K562 (cell line): ENCODE measurements around the gene FAM227A. TPM values are rescaled to one million over a fixed set of nuclear protein-coding genes. Genes with fewer than 3 reads are reported as not detected.

Experiments
- ARID2 ChIP-seq: fragments of 450-650 bp; IDR thresholded peaks from 2 replicates; pipeline ENCODE4 v1.6.1; 2017; ENCODE audit warnings: antibody characterized with exemption, mild to moderate bottlenecking
- CHD2 ChIP-seq: IDR thresholded peaks from 2 replicates; pipeline ENCODE4 v1.6.1; 2011; ENCODE audit warnings: low read depth, low read length
- DPF2 ChIP-seq: fragments of 450-650 bp; IDR thresholded peaks from 2 replicates; pipeline ENCODE4 v1.6.1; 2016
- ETV1 ChIP-seq: fragments of 450-650 bp; conservative IDR thresholded peaks from 2 replicates; pipeline ENCODE4 v1.6.1; 2016; ENCODE audit warnings: missing genetic modification characterization, control low read depth, low read depth, missing compliant biosample characterization
- GATA2 ChIP-seq: sonication (generic); formaldehyde crosslinking; IDR thresholded peaks from 2 replicates; pipeline ENCODE4 v1.4.0; 2020; ENCODE audit warnings: mild to moderate bottlenecking, missing genetic modification reagents
- HNRNPUL1 ChIP-seq: fragments of 200-400 bp; formaldehyde crosslinking; IDR thresholded peaks from 2 replicates; pipeline ENCODE4 v1.6.1; 2017; ENCODE audit warnings: low read length
- KHSRP ChIP-seq: fragments of 450-650 bp; IDR thresholded peaks from 2 replicates; pipeline ENCODE4 v1.6.1; 2017
- SRF ChIP-seq, 2 experiments: fragments of 250-450, 450-650 bp in 1 of 2; sonication (Bioruptor Pico) in 1 of 2; sonication (generic) in 1 of 2; formaldehyde crosslinking; IDR thresholded peaks; 2 replicates each; pipeline versions ENCODE4 v1.5.0 to v1.5.1; 2020 to 2022; ENCODE audit warnings: mild to moderate bottlenecking in 1 of 2, missing genetic modification reagents in 1 of 2
- SUPT5H ChIP-seq: fragments of 450-650 bp; IDR thresholded peaks from 2 replicates; pipeline ENCODE4 v1.6.1; 2016
- TAL1 ChIP-seq: fragments of 450-650 bp; IDR thresholded peaks from 2 replicates; pipeline ENCODE4 v1.6.1; 2016; ENCODE audit warnings: mild to moderate bottlenecking
- YY1 ChIP-seq, 3 experiments: IDR thresholded peaks; 2 replicates each; pipeline ENCODE4 v1.6.1; 2011; ENCODE audit warnings: low read length in 2 of 3, mild to moderate bottlenecking in 2 of 3, moderate library complexity in 2 of 3, borderline replicate concordance in 1 of 3, control low read depth in 1 of 3, low read depth in 1 of 3; ENCODE audit not compliant: insufficient read depth in 3 of 3, insufficient replicate concordance in 2 of 3, control insufficient read depth in 1 of 3, insufficient read length in 1 of 3; ENCODE audit errors: extremely low read depth in 1 of 3
- ZBTB12 ChIP-seq: fragments of 250-450 bp; sonication (Bioruptor Pico); IDR thresholded peaks from 2 replicates; pipeline ENCODE4 v1.4.0; 2020
- ZNF280A ChIP-seq: fragments of 450-650 bp; IDR thresholded peaks from 2 replicates; pipeline ENCODE4 v1.6.1; 2018; ENCODE audit warnings: mild to moderate bottlenecking, low read depth; ENCODE audit not compliant: partially characterized antibody
- ZNF398 ChIP-seq: fragments of 250-450 bp; sonication (Bioruptor Pico); IDR thresholded peaks from 2 replicates; pipeline ENCODE4 v1.8.0; 2021; ENCODE audit warnings: moderate library complexity, mild to moderate bottlenecking, inconsistent platforms
- polyA plus RNA-seq, 8 experiments: library from polyadenylated mRNA; depleted of rRNA in 4 of 8; stranded (reverse) in 5 of 8; unstranded in 3 of 8; fragments of >200 nt; fragmentation: Nextera tagmentation in 2 of 8; fragmentation: Illumina TruSeq in 1 of 8; extraction: Ambion mirVana in 2 of 8; extraction: Trizol in 1 of 8; gene quantifications; 2 replicates each; pipeline versions ENCODE4 v1.2.1 to v1.2.3, GENCODE V29; 2011 to 2014; ENCODE audit warnings: inconsistent platforms in 1 of 8, missing spikeins in 1 of 8
- total RNA-seq, 7 experiments: library from RNA; depleted of rRNA in 6 of 7; stranded (reverse); fragments of >200 nt in 6 of 7; fragmentation: Illumina TruSeq in 2 of 7; extraction: Trizol in 2 of 7; gene quantifications; 2 replicates each; pipeline versions ENCODE4 v1.2.1 to v1.2.3, GENCODE V29; 2011 to 2021; ENCODE audit warnings: low replicate concordance in 1 of 7
- TF ChIP-seq, protein P1 (sequence below): IDR thresholded peaks from 2 replicates; pipeline ENCODE4 v1.6.1; 2011; ENCODE audit warnings: borderline replicate concordance, low read depth, mild to moderate bottlenecking, moderate library complexity, low read length; ENCODE audit not compliant: insufficient read depth, poor library complexity, severe bottlenecking
- TF ChIP-seq, protein P2 (sequence below): sonication (generic); formaldehyde crosslinking; IDR thresholded peaks from 2 replicates; pipeline ENCODE4 v1.8.0; 2022; ENCODE audit warnings: missing genetic modification reagents, mild to moderate bottlenecking, borderline replicate concordance
- TF ChIP-seq, protein P3 (sequence below): fragments of 450-650 bp; IDR thresholded peaks from 2 replicates; pipeline ENCODE4 v1.6.1; 2017; ENCODE audit warnings: mild to moderate bottlenecking, moderate library complexity

Gene FAM227A
- total and polyA plus RNA-seq, 9 of the 15 experiments (the other 6 are each of a cell fraction or from before 2014, with no cell fraction given), result 0.10 to 2.2 (median 0.83) TPM

DNA sequence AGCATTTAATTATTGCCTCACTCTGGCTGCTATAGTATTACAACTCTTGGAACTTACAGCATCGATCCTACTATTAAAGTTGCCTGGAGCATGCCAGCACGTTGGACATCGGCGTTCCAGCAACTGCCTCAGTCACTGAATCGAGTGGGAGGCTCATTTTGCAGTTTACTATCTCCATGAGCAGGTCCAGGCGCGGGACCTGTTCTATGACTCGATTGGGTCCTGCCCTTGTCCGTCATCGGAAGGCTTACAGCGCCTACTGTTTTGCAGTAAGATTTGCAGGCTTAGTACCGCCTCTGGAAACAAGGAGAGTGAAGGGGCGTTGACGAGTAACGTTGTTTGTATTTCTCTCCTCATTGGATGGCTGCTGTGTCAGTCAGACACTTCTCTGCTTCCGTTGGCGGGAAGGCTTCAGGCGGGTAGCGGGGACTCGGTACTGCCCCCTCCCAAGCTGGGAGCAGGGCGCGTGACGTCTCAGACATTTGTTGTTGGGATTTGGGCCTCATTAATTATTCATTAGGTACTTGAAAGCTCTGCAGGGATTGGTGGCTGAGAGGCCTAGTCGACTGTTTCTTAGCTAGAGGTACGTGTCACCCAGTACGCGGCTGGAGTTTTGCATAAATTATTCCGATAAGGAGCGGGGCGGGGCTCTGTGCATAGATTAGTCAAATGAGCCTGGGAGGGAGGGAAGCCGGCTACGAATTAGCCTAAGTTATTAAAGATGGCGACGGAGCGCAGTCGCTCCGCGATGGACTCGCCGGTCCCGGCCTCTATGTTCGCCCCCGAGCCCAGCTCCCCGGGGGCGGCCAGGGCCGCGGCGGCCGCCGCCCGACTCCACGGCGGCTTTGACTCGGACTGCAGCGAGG is 49.3 kb upstream of the FAM227A start, which contains the start of gene GTPBP1 (continued):
- peak; percentile 62 for TF ChIP-seq ZBTB12 (CRISPR knock-in tag)
- TF ChIP-seq HNRNPUL1, result no peak
- TF ChIP-seq SUPT5H, result peak; percentile 78
- 0 out of 2 replicates have a peak, but pooled peaks have one; percentile 43 for TF ChIP-seq GATA2
- peak; percentile 59 to 95 (median 90) for TF ChIP-seq YY1 (IDR thresholded peaks at IDR 0.05; ENCODE audit: borderline replicate concordance in 1 of 3, control insufficient read depth in 1 of 3, extremely low read depth in 1 of 3, insufficient read depth in 3 of 3, insufficient read length in 1 of 3, insufficient replicate concordance in 2 of 3, low read depth in 1 of 3, low read length in 2 of 3)
- no peak for TF ChIP-seq ZNF398 (CRISPR knock-in tag)
- no peak for TF ChIP-seq ZNF280A
- TF ChIP-seq KHSRP, result no peak
- TF ChIP-seq TAL1, result peak; percentile 33; the same call in 1 of the 2 replicates
- TF ChIP-seq SRF (CRISPR knock-in tag; IDR thresholded peaks at IDR 0.05), result peak in 1 of 2 experiments; percentile 46; a peak in 2 of 4 replicates
- TF ChIP-seq ARID2, result no peak
- TF ChIP-seq, protein P1, sequence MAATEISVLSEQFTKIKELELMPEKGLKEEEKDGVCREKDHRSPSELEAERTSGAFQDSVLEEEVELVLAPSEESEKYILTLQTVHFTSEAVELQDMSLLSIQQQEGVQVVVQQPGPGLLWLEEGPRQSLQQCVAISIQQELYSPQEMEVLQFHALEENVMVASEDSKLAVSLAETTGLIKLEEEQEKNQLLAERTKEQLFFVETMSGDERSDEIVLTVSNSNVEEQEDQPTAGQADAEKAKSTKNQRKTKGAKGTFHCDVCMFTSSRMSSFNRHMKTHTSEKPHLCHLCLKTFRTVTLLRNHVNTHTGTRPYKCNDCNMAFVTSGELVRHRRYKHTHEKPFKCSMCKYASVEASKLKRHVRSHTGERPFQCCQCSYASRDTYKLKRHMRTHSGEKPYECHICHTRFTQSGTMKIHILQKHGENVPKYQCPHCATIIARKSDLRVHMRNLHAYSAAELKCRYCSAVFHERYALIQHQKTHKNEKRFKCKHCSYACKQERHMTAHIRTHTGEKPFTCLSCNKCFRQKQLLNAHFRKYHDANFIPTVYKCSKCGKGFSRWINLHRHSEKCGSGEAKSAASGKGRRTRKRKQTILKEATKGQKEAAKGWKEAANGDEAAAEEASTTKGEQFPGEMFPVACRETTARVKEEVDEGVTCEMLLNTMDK, result no peak
- TF ChIP-seq, protein P2, sequence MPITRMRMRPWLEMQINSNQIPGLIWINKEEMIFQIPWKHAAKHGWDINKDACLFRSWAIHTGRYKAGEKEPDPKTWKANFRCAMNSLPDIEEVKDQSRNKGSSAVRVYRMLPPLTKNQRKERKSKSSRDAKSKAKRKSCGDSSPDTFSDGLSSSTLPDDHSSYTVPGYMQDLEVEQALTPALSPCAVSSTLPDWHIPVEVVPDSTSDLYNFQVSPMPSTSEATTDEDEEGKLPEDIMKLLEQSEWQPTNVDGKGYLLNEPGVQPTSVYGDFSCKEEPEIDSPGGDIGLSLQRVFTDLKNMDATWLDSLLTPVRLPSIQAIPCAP (CRISPR knock-in tag), result no peak
- TF ChIP-seq ETV1, result no peak
- TF ChIP-seq, protein P3, sequence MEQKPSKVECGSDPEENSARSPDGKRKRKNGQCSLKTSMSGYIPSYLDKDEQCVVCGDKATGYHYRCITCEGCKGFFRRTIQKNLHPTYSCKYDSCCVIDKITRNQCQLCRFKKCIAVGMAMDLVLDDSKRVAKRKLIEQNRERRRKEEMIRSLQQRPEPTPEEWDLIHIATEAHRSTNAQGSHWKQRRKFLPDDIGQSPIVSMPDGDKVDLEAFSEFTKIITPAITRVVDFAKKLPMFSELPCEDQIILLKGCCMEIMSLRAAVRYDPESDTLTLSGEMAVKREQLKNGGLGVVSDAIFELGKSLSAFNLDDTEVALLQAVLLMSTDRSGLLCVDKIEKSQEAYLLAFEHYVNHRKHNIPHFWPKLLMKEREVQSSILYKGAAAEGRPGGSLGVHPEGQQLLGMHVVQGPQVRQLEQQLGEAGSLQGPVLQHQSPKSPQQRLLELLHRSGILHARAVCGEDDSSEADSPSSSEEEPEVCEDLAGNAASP, result no peak
- TF ChIP-seq CHD2, result peak; percentile 72
- TF ChIP-seq DPF2, result peak; percentile 63
